GM23338 (cell line): ENCODE data around the gene PTGIS. TPM values are rescaled to one million over a fixed set of nuclear protein-coding genes. Genes with fewer than 3 reads are reported as not detected.
A peak's percentile ranks its signal among the peaks of the same experiment; 100 is the strongest.

ENCODE experiments used
- ATAC-seq: fragments of 200-7000 bp; cut with Tn5 transposase; 3 replicates; pipeline ENCODE4 v1.9.1; 2020
- DNase-seq: peaks from one replicate; pipeline ENCODE4 v3.0.0-alpha.2; 2015; ENCODE audit warnings: low spot score
- H2AFZ ChIP-seq: fragments of 200-600 bp; sonication (generic); 2 replicates; pipeline ENCODE4 v1.8.0; 2016; ENCODE audit warnings: antibody characterized with exemption, mild to moderate bottlenecking, moderate library complexity
- H3F3A ChIP-seq: fragments of 200-600 bp; sonication (generic); replicated peaks from 2 replicates; pipeline ENCODE4 v1.8.0; 2017; ENCODE audit warnings: antibody characterized with exemption, mixed run types, low read depth
- H3K27ac ChIP-seq: fragments of 200-600 bp; sonication (generic); 2 replicates; pipeline ENCODE4 v1.6.1; 2016; ENCODE audit warnings: low read depth
- H3K27me3 ChIP-seq: fragments of 200-600 bp; sonication (generic); 2 replicates; pipeline ENCODE4 v1.8.0; 2016; ENCODE audit warnings: mild to moderate bottlenecking, mixed run types, moderate library complexity; ENCODE audit not compliant: insufficient read depth
- H3K36me3 ChIP-seq: fragments of 200-600 bp; sonication (generic); 2 replicates; pipeline ENCODE4 v1.8.0; 2016; ENCODE audit warnings: mild to moderate bottlenecking; ENCODE audit not compliant: insufficient read depth
- H3K4me1 ChIP-seq: fragments of 200-600 bp; sonication (generic); 2 replicates; pipeline ENCODE4 v1.8.0; 2016; ENCODE audit warnings: mild to moderate bottlenecking, moderate library complexity; ENCODE audit not compliant: insufficient read depth
- H3K4me2 ChIP-seq: fragments of 200-600 bp; sonication (generic); 2 replicates; pipeline ENCODE4 v1.7.1; 2017; ENCODE audit warnings: mixed run types
- H3K4me3 ChIP-seq: fragments of 200-600 bp; sonication (generic); 2 replicates; pipeline ENCODE4 v1.6.1; 2016; ENCODE audit warnings: mixed run types
- H3K79me2 ChIP-seq: fragments of 200-600 bp; sonication (generic); replicated peaks from 2 replicates; pipeline ENCODE4 v1.8.0; 2017; ENCODE audit warnings: mild to moderate bottlenecking; ENCODE audit not compliant: insufficient read depth
- H3K9me2 ChIP-seq: fragments of 200-600 bp; sonication (generic); 2 replicates; pipeline ENCODE4 v1.8.0; 2017; ENCODE audit not compliant: insufficient read depth
- H4K20me1 ChIP-seq: fragments of 200-600 bp; sonication (generic); replicated peaks from 2 replicates; pipeline ENCODE4 v1.8.0; 2017; ENCODE audit warnings: mild to moderate bottlenecking; ENCODE audit not compliant: insufficient read depth
- H3K27ac Mint-ChIP-seq: 2 replicates; pipeline ENCODE4 v1.8.0; 2020; ENCODE audit warnings: inconsistent platforms, mild to moderate bottlenecking, moderate library complexity, mixed read lengths
- H3K27me3 Mint-ChIP-seq: 3 replicates; pipeline ENCODE4 v1.8.0; 2022; ENCODE audit warnings: low read depth, mild to moderate bottlenecking, moderate library complexity, mixed read lengths, inconsistent platforms; ENCODE audit not compliant: insufficient read depth, poor library complexity
- H3K36me3 Mint-ChIP-seq: 3 replicates; pipeline ENCODE4 v1.8.0; 2021; ENCODE audit warnings: low read depth, mild to moderate bottlenecking, inconsistent platforms, moderate library complexity, mixed read lengths
- H3K4me1 Mint-ChIP-seq: 3 replicates; pipeline ENCODE4 v1.8.0; 2020; ENCODE audit warnings: mild to moderate bottlenecking, inconsistent platforms, mixed read lengths
- H3K4me3 Mint-ChIP-seq: 3 replicates; pipeline ENCODE4 v1.8.0; 2021; ENCODE audit warnings: moderate library complexity, mild to moderate bottlenecking, inconsistent platforms, mixed read lengths
- H3K9me3 Mint-ChIP-seq: 3 replicates; pipeline ENCODE4 v1.8.0; 2020; ENCODE audit warnings: moderate library complexity, mild to moderate bottlenecking, inconsistent platforms, mixed read lengths
- CREB1 ChIP-seq: fragments of 250-450 bp; sonication (Bioruptor Pico); IDR thresholded peaks from 2 replicates; pipeline ENCODE4 v1.5.0; 2020; ENCODE audit warnings: low read depth, mild to moderate bottlenecking, moderate library complexity
- ETS1 ChIP-seq: IDR thresholded peaks from 2 replicates; pipeline ENCODE4 v1.6.1; 2016; ENCODE audit warnings: antibody characterized with exemption
- EZH2 ChIP-seq: fragments of 200-600 bp; sonication (generic); IDR thresholded peaks from one replicate; pipeline ENCODE4 v1.8.0; 2017; ENCODE audit warnings: antibody characterized with exemption, mild to moderate bottlenecking, low read depth; ENCODE audit not compliant: unreplicated experiment
- EZH2phosphoT487 ChIP-seq: fragments of 200-600 bp; sonication (generic); IDR thresholded peaks from one replicate; pipeline ENCODE4 v1.8.1; 2018; ENCODE audit warnings: antibody characterized with exemption; ENCODE audit not compliant: unreplicated experiment
- JUNB ChIP-seq: IDR thresholded peaks from one replicate; pipeline ENCODE4 v1.6.1; 2016; ENCODE audit warnings: antibody characterized with exemption; ENCODE audit not compliant: unreplicated experiment
- NANOG ChIP-seq: IDR thresholded peaks from 2 replicates; pipeline ENCODE4 v1.6.1; 2016; ENCODE audit warnings: antibody characterized with exemption, borderline replicate concordance
- POLR2AphosphoS5 ChIP-seq: IDR thresholded peaks from 2 replicates; pipeline ENCODE4 v1.6.1; 2016; ENCODE audit warnings: antibody characterized with exemption, low read depth
- REST ChIP-seq: IDR thresholded peaks from one replicate; pipeline ENCODE4 v1.6.1; 2018; ENCODE audit warnings: antibody characterized with exemption; ENCODE audit not compliant: unreplicated experiment
- STAT1 ChIP-seq: IDR thresholded peaks from one replicate; pipeline ENCODE4 v1.6.1; 2016; ENCODE audit warnings: antibody characterized with exemption; ENCODE audit not compliant: unreplicated experiment
- ZNF331 ChIP-seq: fragments of 250-450 bp; sonication (Bioruptor Pico); IDR thresholded peaks from 2 replicates; pipeline ENCODE4 v1.5.0; 2020; ENCODE audit warnings: low read depth, mild to moderate bottlenecking, moderate library complexity
- polyA plus RNA-seq: library from polyadenylated mRNA; unstranded; fragments of >200 nt; fragmentation: Nextera tagmentation; extraction: Ambion mirVana; gene quantifications from 2 replicates; pipeline ENCODE4 v1.2.1, GENCODE V29; 2016
- total RNA-seq: library from RNA; depleted of rRNA; stranded (reverse); fragments of >200 nt; shearing (Covaris generic); gene quantifications from 2 replicates; pipeline ENCODE4 v1.2.3, GENCODE V29; 2014
- TF ChIP-seq, protein P1 (sequence below): fragments of 250-450 bp; sonication (Bioruptor Pico); IDR thresholded peaks from 2 replicates; pipeline ENCODE4 v1.5.0; 2020; ENCODE audit warnings: mild to moderate bottlenecking, moderate library complexity

PTGIS gene
- total and polyA plus RNA-seq, 2 experiments from 2014 or later: 6.6 to 28.7 TPM

- Histone ChIP-seq H3F3A (no peaks in the 10 kb centered on the region), H3K27me3 (no peaks in the 10 kb centered on the region), H2AFZ (no peak overlapping the region), H4K20me1 (no peaks in the 10 kb centered on the region; the same call in 1 of the 2 replicates), H3K4me1 (peaks cover 29% of the 10 kb centered on the region), H3K4me2 (peak overlapping the region; percentile 48; the same call in 1 of the 2 replicates), H3K79me2 (peaks cover 50% of the 10 kb centered on the region), H3K4me3 (no peak overlapping the region), H3K9me2 (no peaks in the 10 kb centered on the region), H3K27ac (peak overlapping the region; percentile 88), H3K36me3 (no peaks in the 10 kb centered on the region)
- H3K4me1 Mint-ChIP-seq: peaks cover 31% of the 10 kb centered on the region
- H3K36me3 Mint-ChIP-seq: peaks cover 28% of the 10 kb centered on the region
- TF ChIP-seq CREB1 (CRISPR knock-in tag) (no peak), EZH2phosphoT487 (no peak), REST (no peak), ZNF331 (no peak), JUNB (no peak)
- peak; percentile 92 for ATAC-seq
- peaks cover 3% of the 10 kb centered on the region; the same call in 1 of the 3 replicates for H3K9me3 Mint-ChIP-seq
- H3K27ac Mint-ChIP-seq: peak overlapping the region; percentile 81
- DNase-seq: peak; percentile 84
- peaks cover 8% of the 10 kb centered on the region for H3K27me3 Mint-ChIP-seq
- no peak overlapping the region; the same call in 2 of the 3 replicates for H3K4me3 Mint-ChIP-seq
Observed at GRCh38 chr20:49562311-49563014, 5.5 kb downstream of the PTGIS start.

DNA sequence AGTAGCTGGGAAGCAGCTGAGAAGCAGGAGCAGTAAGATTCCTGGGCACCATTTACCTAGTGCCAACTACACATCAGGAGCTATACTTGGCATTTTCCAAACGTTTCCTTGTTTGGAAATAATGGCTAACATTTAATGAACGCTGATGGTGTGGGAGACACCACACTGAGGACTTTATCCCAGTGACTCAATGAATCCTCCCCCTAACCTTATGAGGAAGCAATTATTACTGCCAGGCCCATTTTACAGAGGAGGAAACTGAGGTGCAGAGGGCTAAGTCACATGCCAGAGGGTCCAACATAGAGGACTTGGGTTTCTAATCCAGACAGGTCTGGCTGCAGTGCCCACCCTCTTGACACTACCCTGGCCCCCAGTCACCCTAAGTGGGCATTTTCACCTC is 6.1 kb downstream of the PTGIS start:
- H3K4me3 Mint-ChIP-seq: no peak overlapping the region
- no peak overlapping the region for H3K4me3 ChIP-seq
- H4K20me1 ChIP-seq: no peaks in the 10 kb centered on the region; the same call in 1 of the 2 replicates
- H3K36me3 Mint-ChIP-seq: peaks cover 35% of the 10 kb centered on the region
- DNase-seq (no peak), ATAC-seq (no peak)
- peaks cover 23% of the 10 kb centered on the region for H3K4me1 ChIP-seq
- no peak overlapping the region for H3K4me2 ChIP-seq
- peaks cover 43% of the 10 kb centered on the region for H3K79me2 ChIP-seq
- no peaks in the 10 kb centered on the region for H3F3A ChIP-seq
- H3K36me3 ChIP-seq: no peaks in the 10 kb centered on the region
- H2AFZ ChIP-seq: no peak overlapping the region
- no peaks in the 10 kb centered on the region for H3K27me3 ChIP-seq
- H3K27ac Mint-ChIP-seq: peak overlapping the region; percentile 81
- H3K9me2 ChIP-seq: no peaks in the 10 kb centered on the region
- H3K27ac ChIP-seq: peak overlapping the region; percentile 88
- peaks cover 30% of the 10 kb centered on the region for H3K4me1 Mint-ChIP-seq
- peaks cover 8% of the 10 kb centered on the region for H3K27me3 Mint-ChIP-seq
- peaks cover 6% of the 10 kb centered on the region; the same call in 2 of the 3 replicates for H3K9me3 Mint-ChIP-seq
- TF ChIP-seq STAT1 (no peak), NANOG (no peak), CREB1 (CRISPR knock-in tag) (no peak), EZH2 (no peak), POLR2AphosphoS5 (no peak), JUNB (no peak), ETS1 (no peak)
- TF ChIP-seq, protein P1, sequence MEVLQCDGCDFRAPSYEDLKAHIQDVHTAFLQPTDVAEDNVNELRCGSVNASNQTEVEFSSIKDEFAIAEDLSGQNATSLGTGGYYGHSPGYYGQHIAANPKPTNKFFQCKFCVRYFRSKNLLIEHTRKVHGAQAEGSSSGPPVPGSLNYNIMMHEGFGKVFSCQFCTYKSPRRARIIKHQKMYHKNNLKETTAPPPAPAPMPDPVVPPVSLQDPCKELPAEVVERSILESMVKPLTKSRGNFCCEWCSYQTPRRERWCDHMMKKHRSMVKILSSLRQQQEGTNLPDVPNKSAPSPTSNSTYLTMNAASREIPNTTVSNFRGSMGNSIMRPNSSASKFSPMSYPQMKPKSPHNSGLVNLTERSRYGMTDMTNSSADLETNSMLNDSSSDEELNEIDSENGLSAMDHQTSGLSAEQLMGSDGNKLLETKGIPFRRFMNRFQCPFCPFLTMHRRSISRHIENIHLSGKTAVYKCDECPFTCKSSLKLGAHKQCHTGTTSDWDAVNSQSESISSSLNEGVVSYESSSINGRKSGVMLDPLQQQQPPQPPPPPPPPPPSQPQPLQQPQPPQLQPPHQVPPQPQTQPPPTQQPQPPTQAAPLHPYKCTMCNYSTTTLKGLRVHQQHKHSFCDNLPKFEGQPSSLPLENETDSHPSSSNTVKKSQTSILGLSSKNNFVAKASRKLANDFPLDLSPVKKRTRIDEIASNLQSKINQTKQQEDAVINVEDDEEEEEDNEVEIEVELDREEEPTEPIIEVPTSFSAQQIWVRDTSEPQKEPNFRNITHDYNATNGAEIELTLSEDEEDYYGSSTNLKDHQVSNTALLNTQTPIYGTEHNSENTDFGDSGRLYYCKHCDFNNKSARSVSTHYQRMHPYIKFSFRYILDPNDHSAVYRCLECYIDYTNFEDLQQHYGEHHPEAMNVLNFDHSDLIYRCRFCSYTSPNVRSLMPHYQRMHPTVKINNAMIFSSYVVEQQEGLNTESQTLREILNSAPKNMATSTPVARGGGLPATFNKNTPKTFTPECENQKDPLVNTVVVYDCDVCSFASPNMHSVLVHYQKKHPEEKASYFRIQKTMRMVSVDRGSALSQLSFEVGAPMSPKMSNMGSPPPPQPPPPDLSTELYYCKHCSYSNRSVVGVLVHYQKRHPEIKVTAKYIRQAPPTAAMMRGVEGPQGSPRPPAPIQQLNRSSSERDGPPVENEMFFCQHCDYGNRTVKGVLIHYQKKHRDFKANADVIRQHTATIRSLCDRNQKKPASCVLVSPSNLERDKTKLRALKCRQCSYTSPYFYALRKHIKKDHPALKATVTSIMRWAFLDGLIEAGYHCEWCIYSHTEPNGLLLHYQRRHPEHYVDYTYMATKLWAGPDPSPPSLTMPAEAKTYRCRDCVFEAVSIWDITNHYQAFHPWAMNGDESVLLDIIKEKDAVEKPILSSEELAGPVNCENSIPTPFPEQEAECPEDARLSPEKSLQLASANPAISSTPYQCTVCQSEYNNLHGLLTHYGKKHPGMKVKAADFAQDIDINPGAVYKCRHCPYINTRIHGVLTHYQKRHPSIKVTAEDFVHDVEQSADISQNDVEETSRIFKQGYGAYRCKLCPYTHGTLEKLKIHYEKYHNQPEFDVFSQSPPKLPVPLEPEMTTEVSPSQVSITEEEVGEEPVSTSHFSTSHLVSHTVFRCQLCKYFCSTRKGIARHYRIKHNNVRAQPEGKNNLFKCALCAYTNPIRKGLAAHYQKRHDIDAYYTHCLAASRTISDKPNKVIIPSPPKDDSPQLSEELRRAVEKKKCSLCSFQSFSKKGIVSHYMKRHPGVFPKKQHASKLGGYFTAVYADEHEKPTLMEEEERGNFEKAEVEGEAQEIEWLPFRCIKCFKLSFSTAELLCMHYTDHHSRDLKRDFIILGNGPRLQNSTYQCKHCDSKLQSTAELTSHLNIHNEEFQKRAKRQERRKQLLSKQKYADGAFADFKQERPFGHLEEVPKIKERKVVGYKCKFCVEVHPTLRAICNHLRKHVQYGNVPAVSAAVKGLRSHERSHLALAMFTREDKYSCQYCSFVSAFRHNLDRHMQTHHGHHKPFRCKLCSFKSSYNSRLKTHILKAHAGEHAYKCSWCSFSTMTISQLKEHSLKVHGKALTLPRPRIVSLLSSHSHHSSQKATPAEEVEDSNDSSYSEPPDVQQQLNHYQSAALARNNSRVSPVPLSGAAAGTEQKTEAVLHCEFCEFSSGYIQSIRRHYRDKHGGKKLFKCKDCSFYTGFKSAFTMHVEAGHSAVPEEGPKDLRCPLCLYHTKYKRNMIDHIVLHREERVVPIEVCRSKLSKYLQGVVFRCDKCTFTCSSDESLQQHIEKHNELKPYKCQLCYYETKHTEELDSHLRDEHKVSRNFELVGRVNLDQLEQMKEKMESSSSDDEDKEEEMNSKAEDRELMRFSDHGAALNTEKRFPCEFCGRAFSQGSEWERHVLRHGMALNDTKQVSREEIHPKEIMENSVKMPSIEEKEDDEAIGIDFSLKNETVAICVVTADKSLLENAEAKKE (CRISPR knock-in tag): no peak
